Smooth muscle cell (in vitro differentiated cells): ENCODE measurements around the gene MARCHF5. TPM values are rescaled to one million over a fixed set of nuclear protein-coding genes. Genes with fewer than 3 reads are reported as not detected.

Source experiments
- DNase-seq: peaks from one replicate; lab custom pipeline; 2025; ENCODE audit not compliant: unreplicated experiment; lab: John Stamatoyannopoulos, UW
- H2AFZ ChIP-seq: fragments of 200-600 bp; sonication (generic); 2 replicates; pipeline ENCODE4 v1.6.0; 2016; ENCODE audit warnings: antibody characterized with exemption, low read depth, mild to moderate bottlenecking
- H3F3A ChIP-seq: fragments of 200-600 bp; sonication (generic); 2 replicates; pipeline ENCODE4 v1.6.0; 2017; ENCODE audit warnings: antibody characterized with exemption, low read depth
- H3K27ac ChIP-seq: fragments of 200-600 bp; sonication (generic); 2 replicates; pipeline ENCODE4 v1.5.1; 2016; ENCODE audit warnings: low read depth, mild to moderate bottlenecking
- H3K27me3 ChIP-seq: fragments of 200-600 bp; sonication (generic); 2 replicates; pipeline ENCODE4 v1.6.1; 2016; ENCODE audit warnings: low read depth, mild to moderate bottlenecking
- H3K36me3 ChIP-seq: fragments of 200-600 bp; sonication (generic); 2 replicates; pipeline ENCODE4 v1.5.1; 2016; ENCODE audit warnings: low read depth
- H3K4me1 ChIP-seq: fragments of 200-600 bp; sonication (generic); 2 replicates; pipeline ENCODE4 v1.5.1; 2016; ENCODE audit warnings: low read depth
- H3K4me2 ChIP-seq: fragments of 200-600 bp; sonication (generic); 2 replicates; pipeline ENCODE4 v1.6.0; 2016; ENCODE audit warnings: mild to moderate bottlenecking
- H3K4me3 ChIP-seq: fragments of 200-600 bp; sonication (generic); 2 replicates; pipeline ENCODE4 v1.5.1; 2016; ENCODE audit warnings: mild to moderate bottlenecking
- H3K79me2 ChIP-seq: fragments of 200-600 bp; sonication (generic); 2 replicates; pipeline ENCODE4 v1.6.0; 2016; ENCODE audit warnings: low read depth, mild to moderate bottlenecking
- H3K9ac ChIP-seq: fragments of 200-600 bp; sonication (generic); 2 replicates; pipeline ENCODE4 v1.6.0; 2016; ENCODE audit warnings: low read depth
- H3K9me3 ChIP-seq: fragments of 200-600 bp; sonication (generic); replicated peaks from 2 replicates; pipeline ENCODE4 v1.5.1; 2016; ENCODE audit warnings: low read depth
- H4K20me1 ChIP-seq: fragments of 200-600 bp; sonication (generic); 2 replicates; pipeline ENCODE4 v1.6.0; 2016; ENCODE audit warnings: low read depth
- WGBS: methylation state at CpG from one replicate; pipeline ENCODE4 v1.1.7; 2016; ENCODE audit warnings: low lambda C conversion rate; 5-methylcytosine and 5-hydroxymethylcytosine counted together
- polyA plus RNA-seq: library from polyadenylated mRNA; unstranded; fragments of >200 nt; fragmentation: Nextera tagmentation; extraction: Ambion mirVana; gene quantifications from 2 replicates; pipeline ENCODE4 v1.2.1, GENCODE V29; 2016
- total RNA-seq: library from RNA; depleted of rRNA; stranded (reverse); fragments of >200 nt; gene quantifications from 2 replicates; pipeline ENCODE4 v1.2.3, GENCODE V29; 2014
- TF ChIP-seq, protein P1 (sequence below): fragments of 200-600 bp; sonication (generic); IDR thresholded peaks from 2 replicates; pipeline ENCODE4 v1.5.1; 2017; ENCODE audit warnings: borderline replicate concordance, mild to moderate bottlenecking, antibody characterized with exemption; ENCODE audit not compliant: insufficient read depth, poor library complexity, severe bottlenecking

MARCHF5 gene
- total and polyA plus RNA-seq, 2 experiments from 2014 or later = 19.6 to 46.8 TPM

DNA sequence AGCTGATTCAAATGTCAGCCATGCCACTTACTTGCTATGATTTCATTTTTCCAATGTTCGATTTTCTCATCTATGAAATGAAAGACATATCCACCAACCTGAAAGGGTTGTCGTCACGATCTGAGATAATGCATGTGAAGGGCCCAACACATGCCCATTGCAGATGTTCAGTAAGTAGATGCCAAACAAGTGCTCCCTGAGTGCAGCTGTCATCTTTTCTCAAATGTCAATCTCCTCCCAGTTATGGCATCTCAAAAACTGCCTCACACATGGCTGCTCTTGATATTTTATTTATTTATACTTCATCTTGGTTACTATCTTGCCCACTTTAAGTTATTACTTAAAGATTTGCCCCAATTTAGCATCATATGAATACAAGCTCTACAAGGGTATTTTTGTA, 16.9 kb upstream of the MARCHF5 start:
- 97% methylated on average over 3 of the region's 3 CpGs for WGBS
- Histone ChIP-seq H3F3A (no peaks in the 10 kb centered on the region), H3K79me2 (no peaks in the 10 kb centered on the region)

GRCh38 chr10:92278996-92279696, 11.8 kb upstream of the MARCHF5 start:
- DNase-seq = no peak
- Histone ChIP-seq H3F3A (no peaks in the 10 kb centered on the region), H3K27me3 (no peaks in the 10 kb centered on the region), H4K20me1 (no peaks in the 10 kb centered on the region), H3K9ac (no peak overlapping the region), H3K9me3 (no peaks in the 10 kb centered on the region), H3K36me3 (no peaks in the 10 kb centered on the region), H3K4me1 (no peaks in the 10 kb centered on the region), H2AFZ (no peak overlapping the region), H3K27ac (no peak overlapping the region), H3K79me2 (no peaks in the 10 kb centered on the region), H3K4me2 (no peak overlapping the region), H3K4me3 (no peak overlapping the region)
- TF ChIP-seq, protein P1, sequence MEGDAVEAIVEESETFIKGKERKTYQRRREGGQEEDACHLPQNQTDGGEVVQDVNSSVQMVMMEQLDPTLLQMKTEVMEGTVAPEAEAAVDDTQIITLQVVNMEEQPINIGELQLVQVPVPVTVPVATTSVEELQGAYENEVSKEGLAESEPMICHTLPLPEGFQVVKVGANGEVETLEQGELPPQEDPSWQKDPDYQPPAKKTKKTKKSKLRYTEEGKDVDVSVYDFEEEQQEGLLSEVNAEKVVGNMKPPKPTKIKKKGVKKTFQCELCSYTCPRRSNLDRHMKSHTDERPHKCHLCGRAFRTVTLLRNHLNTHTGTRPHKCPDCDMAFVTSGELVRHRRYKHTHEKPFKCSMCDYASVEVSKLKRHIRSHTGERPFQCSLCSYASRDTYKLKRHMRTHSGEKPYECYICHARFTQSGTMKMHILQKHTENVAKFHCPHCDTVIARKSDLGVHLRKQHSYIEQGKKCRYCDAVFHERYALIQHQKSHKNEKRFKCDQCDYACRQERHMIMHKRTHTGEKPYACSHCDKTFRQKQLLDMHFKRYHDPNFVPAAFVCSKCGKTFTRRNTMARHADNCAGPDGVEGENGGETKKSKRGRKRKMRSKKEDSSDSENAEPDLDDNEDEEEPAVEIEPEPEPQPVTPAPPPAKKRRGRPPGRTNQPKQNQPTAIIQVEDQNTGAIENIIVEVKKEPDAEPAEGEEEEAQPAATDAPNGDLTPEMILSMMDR = no peak
- 94% methylated on average over 4 of the region's 4 CpGs for WGBS

More for the DNA sequence above, 16.9 kb upstream of the MARCHF5 start:
- Histone ChIP-seq H3K4me1 (no peaks in the 10 kb centered on the region), H3K9me3 (no peaks in the 10 kb centered on the region), H3K36me3 (no peaks in the 10 kb centered on the region), H3K27ac (no peak overlapping the region), H4K20me1 (no peaks in the 10 kb centered on the region), H3K27me3 (no peaks in the 10 kb centered on the region), H3K4me2 (no peak overlapping the region), H3K4me3 (no peak overlapping the region), H3K9ac (no peak overlapping the region), H2AFZ (no peak overlapping the region)
- TF ChIP-seq, protein P1 = no peak
- no peak for DNase-seq

- Histone ChIP-seq H3K9ac (no peak overlapping the region), H3K4me3 (no peak overlapping the region), H3K4me1 (no peaks in the 10 kb centered on the region), H3F3A (no peaks in the 10 kb centered on the region), H3K36me3 (no peaks in the 10 kb centered on the region), H4K20me1 (no peaks in the 10 kb centered on the region), H3K27ac (no peak overlapping the region), H3K4me2 (no peak overlapping the region), H3K27me3 (no peaks in the 10 kb centered on the region), H2AFZ (no peak overlapping the region), H3K9me3 (no peaks in the 10 kb centered on the region), H3K79me2 (peaks cover 4% of the 10 kb centered on the region)
- WGBS = 90% methylated on average over 10 of the region's 10 CpGs
- TF ChIP-seq, protein P1 = no peak
- no peak for DNase-seq
Measured at GRCh38 chr10:92284112-92284704, 6.8 kb upstream of the MARCHF5 start.
